Measurements from ENCODE around the gene CBL. TPM values are rescaled to one million over a fixed set of nuclear protein-coding genes. Genes with fewer than 3 reads are reported as not detected.
"Not testable (repeated sequence)": the region's sequence is repeated elsewhere in the genome, so short reads cannot be mapped to it uniquely, and the experiment has no call there.

The CBL gene
- total RNA-seq, 2 donors from 2014 or later, result 10.8 to 16.4 TPM

DNA sequence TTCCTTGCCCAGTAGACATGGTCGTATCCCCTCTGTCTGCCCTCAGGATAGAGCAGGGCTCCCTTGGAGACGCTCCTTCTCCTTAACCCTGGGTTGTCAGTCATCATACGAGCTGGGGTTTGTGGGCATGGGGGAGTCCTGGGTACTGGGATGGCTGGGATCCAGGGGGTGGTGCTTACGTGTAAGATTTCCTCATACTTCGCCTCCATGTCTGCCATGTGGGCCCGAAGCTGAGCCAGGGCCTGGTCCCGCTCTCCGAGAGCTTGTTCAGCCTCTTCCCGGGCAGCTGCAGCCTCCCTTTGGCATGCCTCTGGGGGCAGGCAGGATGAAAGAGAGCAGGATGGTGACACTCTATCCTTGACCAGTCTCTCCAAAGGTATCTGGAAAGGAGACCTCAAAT, 15.6 kb upstream of the CBL start:
- no peak overlapping the region for H3K4me3 ChIP-seq
- intact Hi-C loops (cut with DNase I), result loop anchor here (5.0 kb wide), 1 partner anchor 33 kb away; no protein-coding TSS in a partner anchor
- DNase-seq, result no peak
- no peaks in the 10 kb centered on the region for H3K4me1 ChIP-seq
- no peak overlapping the region for H3K9ac ChIP-seq (ENCODE audit: low read depth in 2 of 2, low read length in 2 of 2)
- H3K36me3 ChIP-seq, result no peaks in the 10 kb centered on the region
- no peaks in the 10 kb centered on the region for H3K27me3 ChIP-seq
- H3K9me3 ChIP-seq, result no peaks in the 10 kb centered on the region
- no peak overlapping the region for H3K27ac ChIP-seq
- TF ChIP-seq CTCF (IDR thresholded peaks at IDR 0.05), result no peak

- H3K27ac ChIP-seq; H3K4me1 ChIP-seq; H3K4me3 ChIP-seq; DNase-seq; H3K36me3 ChIP-seq; H3K9ac ChIP-seq (ENCODE audit: low read depth in 2 of 2, low read length in 2 of 2); H3K9me3 ChIP-seq; H3K27me3 ChIP-seq: not testable (repeated sequence)
- intact Hi-C loops (cut with DNase I), result loop anchor here (5.0 kb wide), 1 partner anchor 34 kb away; no protein-coding TSS in a partner anchor
These were observed 14.9 kb upstream of the CBL start for GRCh38 chr11:119191265-119191664.

GRCh38 chr11:119192111-119192510, 14.0 kb upstream of the CBL start:
- Histone ChIP-seq H3K36me3 (no peaks in the 10 kb centered on the region), H3K4me1 (no peaks in the 10 kb centered on the region), H3K9ac (ENCODE audit: low read depth in 2 of 2, low read length in 2 of 2) (no peak overlapping the region), H3K27ac (no peak overlapping the region), H3K4me3 (no peak overlapping the region), H3K27me3 (no peaks in the 10 kb centered on the region), H3K9me3 (no peaks in the 10 kb centered on the region)
- no peak for TF ChIP-seq CTCF (IDR thresholded peaks at IDR 0.05)
- no peak for DNase-seq
- intact Hi-C loops (cut with DNase I), result loop anchor here (5.0 kb wide), 1 partner anchor 35 kb away; no protein-coding TSS in a partner anchor

DNA sequence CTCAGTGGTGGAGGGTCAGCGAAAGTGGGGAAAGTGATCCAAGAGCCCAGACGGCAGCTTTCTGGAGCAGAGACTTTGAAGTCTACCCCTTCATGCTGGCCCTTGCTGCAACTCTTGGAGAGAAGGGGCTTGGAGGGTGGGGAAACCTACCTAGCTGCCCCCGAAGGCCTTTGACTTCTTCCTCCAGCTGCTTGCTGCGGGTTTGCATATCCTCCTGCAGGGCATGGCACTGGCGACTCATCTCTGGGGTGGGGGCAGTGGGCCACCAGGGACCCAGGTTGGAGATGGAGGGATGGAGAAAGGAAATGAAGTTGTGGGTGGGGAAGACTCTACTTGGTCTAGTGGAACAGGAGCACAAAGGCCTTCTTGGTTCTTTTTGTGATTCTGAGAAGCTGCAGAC, 13.1 kb upstream of the CBL start:
- intact Hi-C loops (cut with DNase I), result loop anchor here (5.0 kb wide), 1 partner anchor 36 kb away; no protein-coding TSS in a partner anchor

DNA sequence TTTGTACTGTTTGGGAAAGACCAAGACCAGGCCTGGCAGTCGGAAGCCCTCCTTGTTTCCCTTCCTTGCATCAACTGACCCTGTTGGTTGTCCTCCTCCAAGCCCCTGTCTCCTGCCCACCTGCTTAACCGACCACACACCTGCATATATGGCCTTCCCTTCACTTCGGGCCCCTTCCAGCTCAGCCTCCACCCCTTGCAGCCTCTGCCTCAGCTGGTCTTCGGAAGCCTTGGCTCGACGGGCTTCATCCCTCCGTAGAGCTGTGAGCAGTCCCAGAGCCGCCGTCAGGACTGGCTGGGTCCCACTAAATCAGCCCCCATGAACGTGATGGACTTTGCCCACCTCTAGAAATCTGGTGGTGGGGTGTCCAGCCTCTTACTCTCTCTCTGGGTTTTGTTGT, 12.5 kb upstream of the CBL start:
- DNase-seq, result no peak
- Histone ChIP-seq H3K4me3 (no peak overlapping the region), H3K4me1 (no peaks in the 10 kb centered on the region), H3K9me3 (no peaks in the 10 kb centered on the region), H3K9ac (ENCODE audit: low read depth in 2 of 2, low read length in 2 of 2) (no peak overlapping the region), H3K27ac (no peak overlapping the region), H3K36me3 (no peaks in the 10 kb centered on the region), H3K27me3 (no peaks in the 10 kb centered on the region)
- no peak for TF ChIP-seq CTCF (IDR thresholded peaks at IDR 0.05)
- intact Hi-C loops (cut with DNase I), result loop anchor here (5.0 kb wide), 1 partner anchor 36 kb away; no protein-coding TSS in a partner anchor

More for the DNA sequence above, 13.1 kb upstream of the CBL start:
- H3K36me3 ChIP-seq, result no peaks in the 10 kb centered on the region
- no peak overlapping the region for H3K27ac ChIP-seq
- no peak overlapping the region for H3K4me3 ChIP-seq
- no peak for TF ChIP-seq CTCF (IDR thresholded peaks at IDR 0.05)
- H3K9me3 ChIP-seq, result no peaks in the 10 kb centered on the region
- no peak for DNase-seq
- no peak overlapping the region for H3K9ac ChIP-seq (ENCODE audit: low read depth in 2 of 2, low read length in 2 of 2)
- H3K4me1 ChIP-seq, result no peaks in the 10 kb centered on the region
- H3K27me3 ChIP-seq, result no peaks in the 10 kb centered on the region

DNA sequence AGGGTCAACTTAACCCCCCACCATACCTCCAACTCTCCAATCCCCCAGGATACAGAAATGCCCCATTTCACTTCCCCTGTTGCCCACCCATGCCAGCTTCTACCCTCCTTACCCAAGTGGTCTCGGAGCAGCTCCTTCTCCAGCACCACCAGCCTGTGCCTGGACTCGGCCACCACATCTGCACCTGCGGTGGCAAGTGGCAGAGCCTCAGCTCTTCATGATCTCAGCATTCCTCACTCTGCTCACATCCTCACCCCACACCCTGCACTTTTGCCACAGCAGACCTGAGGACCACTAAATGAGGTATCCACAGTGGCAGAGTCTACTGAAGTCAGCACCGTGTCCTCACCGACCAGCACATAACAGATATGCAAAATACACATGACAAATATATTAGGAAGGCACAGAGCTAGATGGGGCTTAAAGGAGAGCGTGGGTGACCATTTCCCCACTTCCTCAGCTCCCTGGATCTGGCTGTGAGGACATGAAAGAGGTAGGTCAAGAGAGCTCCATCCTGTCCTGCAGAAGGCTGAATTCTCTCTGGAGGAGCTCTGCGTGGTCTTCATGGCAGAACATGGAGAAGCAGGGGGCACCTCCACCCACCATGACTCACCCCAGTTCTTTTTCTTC, 11.2 kb upstream of the CBL start:
- Histone ChIP-seq H3K9ac (ENCODE audit: low read depth in 2 of 2, low read length in 2 of 2) (no peak overlapping the region), H3K36me3 (no peaks in the 10 kb centered on the region), H3K4me3 (no peak overlapping the region), H3K27me3 (no peaks in the 10 kb centered on the region), H3K27ac (no peak overlapping the region), H3K9me3 (no peaks in the 10 kb centered on the region), H3K4me1 (no peaks in the 10 kb centered on the region)
- DNase-seq, result no peak
- TF ChIP-seq CTCF (IDR thresholded peaks at IDR 0.05), result no peak
- intact Hi-C loops (cut with DNase I), result loop anchor here (5.0 kb wide), 1 partner anchor 38 kb away; no protein-coding TSS in a partner anchor
